Neural cell (in vitro differentiated cells): ENCODE data around the gene PHB1. TPM values are rescaled to one million over a fixed set of nuclear protein-coding genes. Genes with fewer than 3 reads are reported as not detected.

ENCODE experiments used
- H2AFZ ChIP-seq: fragments of 200-600, 300-800 bp; sonication (generic), shearing (Covaris generic); 2 replicates; pipeline ENCODE4 v1.6.0; 2014; ENCODE audit warnings: low read depth, mild to moderate bottlenecking, antibody characterized with exemption, low read length, moderate library complexity
- H3F3A ChIP-seq: fragments of 200-600 bp; shearing (Covaris generic); 2 replicates; pipeline ENCODE4 v1.6.1; 2016; ENCODE audit warnings: mild to moderate bottlenecking, moderate library complexity, mixed read lengths, antibody characterized with exemption, low read length; ENCODE audit not compliant: insufficient read depth, poor library complexity, severe bottlenecking
- H3K27ac ChIP-seq: fragments of 200-600, 300-800 bp; sonication (generic), shearing (Covaris generic); 2 replicates; pipeline ENCODE4 v1.5.1; 2014; ENCODE audit warnings: mild to moderate bottlenecking, low read length, moderate library complexity
- H3K27me3 ChIP-seq: fragments of 300-800, 200-600 bp; sonication (generic), shearing (Covaris generic); 2 replicates; pipeline ENCODE4 v1.6.0; 2014; ENCODE audit warnings: mild to moderate bottlenecking, low read depth, low read length, moderate library complexity; ENCODE audit not compliant: insufficient read depth
- H3K36me3 ChIP-seq: fragments of 300-800, 200-600 bp; sonication (generic), shearing (Covaris generic); 2 replicates; pipeline ENCODE4 v1.5.1; 2014; ENCODE audit warnings: mild to moderate bottlenecking, antibody characterized with exemption, low read length, moderate library complexity; ENCODE audit not compliant: insufficient read depth
- H3K4me2 ChIP-seq: fragments of 300-800, 200-600 bp; sonication (generic), shearing (Covaris generic); 2 replicates; pipeline ENCODE4 v1.6.0; 2014; ENCODE audit warnings: mild to moderate bottlenecking, low read length
- H3K4me3 ChIP-seq: fragments of 300-800, 200-600 bp; sonication (generic), shearing (Covaris generic); 2 replicates; pipeline ENCODE4 v1.5.1; 2014; ENCODE audit warnings: mild to moderate bottlenecking, low read length, moderate library complexity
- H3K79me2 ChIP-seq: fragments of 200-600 bp; shearing (Covaris generic); replicated peaks from 2 replicates; pipeline ENCODE4 v1.6.0; 2014; ENCODE audit warnings: mild to moderate bottlenecking, low read length, moderate library complexity; ENCODE audit not compliant: insufficient read depth
- H3K9ac ChIP-seq: fragments of 300-800, 200-600 bp; sonication (generic), shearing (Covaris generic); 2 replicates; pipeline ENCODE4 v1.6.1; 2016; ENCODE audit warnings: mild to moderate bottlenecking, low read length, mixed read lengths
- H3K9me2 ChIP-seq: fragments of 200-600 bp; shearing (Covaris generic); 2 replicates; pipeline ENCODE4 v1.6.1; 2016; ENCODE audit warnings: mild to moderate bottlenecking, low read length, mixed read lengths; ENCODE audit not compliant: insufficient read depth
- H3K9me3 ChIP-seq: fragments of 200-600, 300-800 bp; sonication (generic), shearing (Covaris generic); 2 replicates; pipeline ENCODE4 v1.6.1; 2016; ENCODE audit warnings: mild to moderate bottlenecking, mixed run types, low read length, moderate library complexity, mixed read lengths
- H4K20me1 ChIP-seq: fragments of 200-600 bp; shearing (Covaris generic); 2 replicates; pipeline ENCODE4 v1.6.1; 2016; ENCODE audit warnings: mild to moderate bottlenecking, mixed run types; ENCODE audit not compliant: insufficient read depth
- EP300 ChIP-seq: fragments of 450-650 bp; conservative IDR thresholded peaks from 2 replicates; pipeline ENCODE4 v1.6.1; 2014; ENCODE audit warnings: antibody characterized with exemption, mild to moderate bottlenecking, moderate library complexity; ENCODE audit not compliant: poor library complexity, severe bottlenecking
- EZH2 ChIP-seq: fragments of 200-600, 300-800 bp; shearing (Covaris generic), sonication (generic); IDR thresholded peaks from 2 replicates; pipeline ENCODE4 v1.6.1; 2014; ENCODE audit warnings: antibody characterized with exemption, low read length, borderline replicate concordance, mild to moderate bottlenecking; ENCODE audit not compliant: insufficient read depth, poor library complexity, severe bottlenecking
- MXI1 ChIP-seq: fragments of 450-650 bp; conservative IDR thresholded peaks from 2 replicates; pipeline ENCODE4 v1.6.1; 2014; ENCODE audit warnings: antibody characterized with exemption, mild to moderate bottlenecking; ENCODE audit not compliant: poor library complexity, severe bottlenecking
- POLR2AphosphoS5 ChIP-seq: IDR thresholded peaks from 2 replicates; pipeline ENCODE4 v1.6.1; 2012
- RAD21 ChIP-seq: fragments of 450-650 bp; conservative IDR thresholded peaks from 2 replicates; pipeline ENCODE4 v1.6.1; 2014; ENCODE audit warnings: antibody characterized with exemption, mild to moderate bottlenecking, moderate library complexity
- SMC3 ChIP-seq: fragments of 450-650 bp; conservative IDR thresholded peaks from 2 replicates; pipeline ENCODE4 v1.6.1; 2014; ENCODE audit warnings: antibody characterized with exemption, mild to moderate bottlenecking, moderate library complexity; ENCODE audit not compliant: poor library complexity
- TAF1 ChIP-seq: IDR thresholded peaks from 2 replicates; pipeline ENCODE4 v1.6.1; 2012; ENCODE audit warnings: low read depth
- polyA plus RNA-seq: library from polyadenylated mRNA; depleted of rRNA; stranded (reverse); fragments of >200 nt; gene quantifications from 2 replicates; pipeline ENCODE4 v1.2.3, GENCODE V29; 2014
- TF ChIP-seq, protein P1 (sequence below): fragments of 450-650 bp; IDR thresholded peaks from 2 replicates; pipeline ENCODE4 v1.5.1; 2014; ENCODE audit warnings: antibody characterized with exemption, mild to moderate bottlenecking, moderate library complexity; ENCODE audit not compliant: poor library complexity, severe bottlenecking
- TF ChIP-seq, protein P2 (sequence below): IDR thresholded peaks from 2 replicates; pipeline ENCODE4 v1.6.1; 2012; ENCODE audit warnings: borderline replicate concordance

Gene PHB1
- polyA plus RNA-seq, 1 donor from 2014 or later = 99.0 TPM

DNA sequence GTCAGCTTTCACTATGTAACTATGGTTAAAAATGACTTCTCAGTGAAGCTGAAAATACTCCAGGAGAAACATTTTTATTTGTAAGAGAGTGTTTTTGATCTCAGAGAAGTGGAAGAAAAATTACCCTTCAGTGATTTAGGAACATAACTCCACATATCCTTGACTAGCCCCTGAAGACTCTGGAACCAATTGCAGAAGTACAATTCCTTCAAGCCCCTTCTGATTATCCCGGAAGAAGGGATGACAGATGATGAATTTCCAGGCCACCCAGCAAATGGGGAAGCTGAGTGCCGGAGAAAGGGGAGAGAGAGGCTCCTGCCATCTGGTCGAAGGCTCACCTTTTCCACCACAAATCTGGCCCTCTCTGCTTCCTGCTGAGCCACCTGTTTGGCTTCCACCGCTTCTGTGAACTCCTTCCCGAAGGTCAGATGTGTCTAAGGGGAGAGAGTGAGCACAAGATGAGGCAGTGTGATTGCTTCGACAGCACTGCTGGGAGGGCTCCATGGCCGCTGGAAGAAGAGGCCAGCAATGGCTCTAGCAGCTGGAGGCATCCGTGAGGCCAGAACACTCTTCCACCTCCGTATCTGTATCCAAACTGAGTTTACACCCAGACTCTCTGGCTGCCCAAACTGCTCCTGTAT is 8.1 kb downstream of the PHB1 start (continued):
- TF ChIP-seq, protein P1, sequence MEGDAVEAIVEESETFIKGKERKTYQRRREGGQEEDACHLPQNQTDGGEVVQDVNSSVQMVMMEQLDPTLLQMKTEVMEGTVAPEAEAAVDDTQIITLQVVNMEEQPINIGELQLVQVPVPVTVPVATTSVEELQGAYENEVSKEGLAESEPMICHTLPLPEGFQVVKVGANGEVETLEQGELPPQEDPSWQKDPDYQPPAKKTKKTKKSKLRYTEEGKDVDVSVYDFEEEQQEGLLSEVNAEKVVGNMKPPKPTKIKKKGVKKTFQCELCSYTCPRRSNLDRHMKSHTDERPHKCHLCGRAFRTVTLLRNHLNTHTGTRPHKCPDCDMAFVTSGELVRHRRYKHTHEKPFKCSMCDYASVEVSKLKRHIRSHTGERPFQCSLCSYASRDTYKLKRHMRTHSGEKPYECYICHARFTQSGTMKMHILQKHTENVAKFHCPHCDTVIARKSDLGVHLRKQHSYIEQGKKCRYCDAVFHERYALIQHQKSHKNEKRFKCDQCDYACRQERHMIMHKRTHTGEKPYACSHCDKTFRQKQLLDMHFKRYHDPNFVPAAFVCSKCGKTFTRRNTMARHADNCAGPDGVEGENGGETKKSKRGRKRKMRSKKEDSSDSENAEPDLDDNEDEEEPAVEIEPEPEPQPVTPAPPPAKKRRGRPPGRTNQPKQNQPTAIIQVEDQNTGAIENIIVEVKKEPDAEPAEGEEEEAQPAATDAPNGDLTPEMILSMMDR = no peak

DNA sequence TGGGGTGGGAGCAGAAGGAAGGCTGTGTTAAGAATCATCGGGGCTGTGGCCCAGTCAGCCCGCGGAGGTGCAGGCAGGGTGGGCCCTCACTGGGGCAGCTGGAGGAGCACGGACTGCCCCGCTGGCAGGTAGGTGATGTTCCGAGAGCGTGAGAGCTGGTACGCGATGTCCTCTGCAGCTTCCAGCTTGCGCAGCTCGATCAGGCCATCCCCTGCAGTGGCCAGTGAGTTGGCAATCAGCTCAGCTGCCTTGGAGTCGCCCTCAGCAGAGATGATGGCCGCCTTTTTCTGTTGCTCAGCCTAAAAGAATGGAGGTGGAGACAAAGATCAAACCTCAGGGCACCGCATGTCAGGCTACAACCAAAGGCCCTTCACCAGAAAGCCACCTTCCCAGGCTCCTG is 9.8 kb downstream of the PHB1 start:
- Histone ChIP-seq H3K36me3 (peaks cover 9% of the 10 kb centered on the region), H3K9me2 (no peaks in the 10 kb centered on the region)

DNA sequence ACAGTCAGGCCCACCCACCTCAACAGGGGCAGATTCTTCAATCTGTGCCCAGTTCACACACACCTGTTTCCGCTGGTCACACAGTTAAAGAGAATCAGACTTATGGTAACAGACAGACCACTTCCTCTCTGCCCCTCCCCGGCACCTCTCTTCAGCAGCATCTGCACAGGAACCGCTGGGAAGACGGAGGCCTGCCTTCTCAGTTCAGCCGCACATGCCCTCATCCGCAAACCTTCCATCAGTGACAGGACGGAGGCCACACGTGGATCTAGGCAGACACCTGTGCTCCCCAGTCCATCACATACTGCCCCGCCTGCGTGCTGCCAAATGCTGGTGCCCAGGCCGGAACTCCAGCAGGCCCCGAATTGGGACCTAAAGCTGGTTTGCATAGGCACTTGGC is 10.3 kb downstream of the PHB1 start:
- Histone ChIP-seq H3K9me3 (no peaks in the 10 kb centered on the region), H3K4me3 (no peak overlapping the region), H3K4me2 (no peak overlapping the region), H3F3A (no peaks in the 10 kb centered on the region), H3K9ac (no peak overlapping the region), H3K36me3 (peaks cover 9% of the 10 kb centered on the region), H3K79me2 (no peaks in the 10 kb centered on the region), H3K9me2 (no peaks in the 10 kb centered on the region), H2AFZ (no peak overlapping the region), H3K27ac (no peak overlapping the region), H3K27me3 (no peaks in the 10 kb centered on the region), H4K20me1 (no peaks in the 10 kb centered on the region)
- TF ChIP-seq POLR2AphosphoS5 (no peak), EP300 (no peak), RAD21 (no peak), SMC3 (no peak), TAF1 (no peak), EZH2 (no peak), MXI1 (no peak)
- TF ChIP-seq, protein P2, sequence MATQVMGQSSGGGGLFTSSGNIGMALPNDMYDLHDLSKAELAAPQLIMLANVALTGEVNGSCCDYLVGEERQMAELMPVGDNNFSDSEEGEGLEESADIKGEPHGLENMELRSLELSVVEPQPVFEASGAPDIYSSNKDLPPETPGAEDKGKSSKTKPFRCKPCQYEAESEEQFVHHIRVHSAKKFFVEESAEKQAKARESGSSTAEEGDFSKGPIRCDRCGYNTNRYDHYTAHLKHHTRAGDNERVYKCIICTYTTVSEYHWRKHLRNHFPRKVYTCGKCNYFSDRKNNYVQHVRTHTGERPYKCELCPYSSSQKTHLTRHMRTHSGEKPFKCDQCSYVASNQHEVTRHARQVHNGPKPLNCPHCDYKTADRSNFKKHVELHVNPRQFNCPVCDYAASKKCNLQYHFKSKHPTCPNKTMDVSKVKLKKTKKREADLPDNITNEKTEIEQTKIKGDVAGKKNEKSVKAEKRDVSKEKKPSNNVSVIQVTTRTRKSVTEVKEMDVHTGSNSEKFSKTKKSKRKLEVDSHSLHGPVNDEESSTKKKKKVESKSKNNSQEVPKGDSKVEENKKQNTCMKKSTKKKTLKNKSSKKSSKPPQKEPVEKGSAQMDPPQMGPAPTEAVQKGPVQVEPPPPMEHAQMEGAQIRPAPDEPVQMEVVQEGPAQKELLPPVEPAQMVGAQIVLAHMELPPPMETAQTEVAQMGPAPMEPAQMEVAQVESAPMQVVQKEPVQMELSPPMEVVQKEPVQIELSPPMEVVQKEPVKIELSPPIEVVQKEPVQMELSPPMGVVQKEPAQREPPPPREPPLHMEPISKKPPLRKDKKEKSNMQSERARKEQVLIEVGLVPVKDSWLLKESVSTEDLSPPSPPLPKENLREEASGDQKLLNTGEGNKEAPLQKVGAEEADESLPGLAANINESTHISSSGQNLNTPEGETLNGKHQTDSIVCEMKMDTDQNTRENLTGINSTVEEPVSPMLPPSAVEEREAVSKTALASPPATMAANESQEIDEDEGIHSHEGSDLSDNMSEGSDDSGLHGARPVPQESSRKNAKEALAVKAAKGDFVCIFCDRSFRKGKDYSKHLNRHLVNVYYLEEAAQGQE = no peak
- TF ChIP-seq, protein P1 = no peak

More for the DNA sequence above, 9.8 kb downstream of the PHB1 start:
- no peak overlapping the region for H2AFZ ChIP-seq
- TF ChIP-seq TAF1 (no peak), MXI1 (no peak)
- TF ChIP-seq, protein P2 = no peak
- H3K27me3 ChIP-seq = no peaks in the 10 kb centered on the region
- H3F3A ChIP-seq = no peaks in the 10 kb centered on the region
- no peak overlapping the region for H3K27ac ChIP-seq
- no peak overlapping the region for H3K9ac ChIP-seq
- H3K79me2 ChIP-seq = no peaks in the 10 kb centered on the region
- no peaks in the 10 kb centered on the region for H4K20me1 ChIP-seq
- no peak overlapping the region for H3K4me3 ChIP-seq
- H3K9me3 ChIP-seq = no peaks in the 10 kb centered on the region
- no peak overlapping the region for H3K4me2 ChIP-seq
